ENCODE measurements around the gene KNSTRN. TPM values are rescaled to one million over a fixed set of nuclear protein-coding genes. Genes with fewer than 3 reads are reported as not detected.

KNSTRN gene
- total and polyA plus RNA-seq, 2 of the 8 experiments (the other 6 are each of a cell fraction or from before 2014, with no cell fraction given), result 25.1 to 79.4 TPM

GRCh38 chr15:40334941-40335795, 47.4 kb upstream of the KNSTRN start (continued):
- TF ChIP-seq PHF8 (conservative IDR thresholded peaks at IDR 0.05; ENCODE audit: low read depth, low read length) (no peak), ZNF274 (IDR thresholded peaks at IDR 0.05; ENCODE audit: borderline replicate concordance, extremely low read depth, low read length) (no peak), E2F6 (IDR thresholded peaks at IDR 0.05) (no peak), BRCA1 (IDR thresholded peaks at IDR 0.05; ENCODE audit: low read depth, low read length) (no peak), JUND (IDR thresholded peaks at IDR 0.05; ENCODE audit: low read length) (no peak), NRF1 (IDR thresholded peaks at IDR 0.05; ENCODE audit: low read depth, low read length) (no peak), RXRA (IDR thresholded peaks at IDR 0.05; ENCODE audit: insufficient read depth, low read depth, low read length) (no peak), CREB1 (IDR thresholded peaks at IDR 0.05) (no peak)

Measured in H1 (cell line).